ENCODE measurements around the gene GPS2. TPM values are rescaled to one million over a fixed set of nuclear protein-coding genes. Genes with fewer than 3 reads are reported as not detected.

GPS2 gene
- total RNA-seq, 4 donors from 2014 or later: 77.4 to 123 (median 87.0) TPM

DNA sequence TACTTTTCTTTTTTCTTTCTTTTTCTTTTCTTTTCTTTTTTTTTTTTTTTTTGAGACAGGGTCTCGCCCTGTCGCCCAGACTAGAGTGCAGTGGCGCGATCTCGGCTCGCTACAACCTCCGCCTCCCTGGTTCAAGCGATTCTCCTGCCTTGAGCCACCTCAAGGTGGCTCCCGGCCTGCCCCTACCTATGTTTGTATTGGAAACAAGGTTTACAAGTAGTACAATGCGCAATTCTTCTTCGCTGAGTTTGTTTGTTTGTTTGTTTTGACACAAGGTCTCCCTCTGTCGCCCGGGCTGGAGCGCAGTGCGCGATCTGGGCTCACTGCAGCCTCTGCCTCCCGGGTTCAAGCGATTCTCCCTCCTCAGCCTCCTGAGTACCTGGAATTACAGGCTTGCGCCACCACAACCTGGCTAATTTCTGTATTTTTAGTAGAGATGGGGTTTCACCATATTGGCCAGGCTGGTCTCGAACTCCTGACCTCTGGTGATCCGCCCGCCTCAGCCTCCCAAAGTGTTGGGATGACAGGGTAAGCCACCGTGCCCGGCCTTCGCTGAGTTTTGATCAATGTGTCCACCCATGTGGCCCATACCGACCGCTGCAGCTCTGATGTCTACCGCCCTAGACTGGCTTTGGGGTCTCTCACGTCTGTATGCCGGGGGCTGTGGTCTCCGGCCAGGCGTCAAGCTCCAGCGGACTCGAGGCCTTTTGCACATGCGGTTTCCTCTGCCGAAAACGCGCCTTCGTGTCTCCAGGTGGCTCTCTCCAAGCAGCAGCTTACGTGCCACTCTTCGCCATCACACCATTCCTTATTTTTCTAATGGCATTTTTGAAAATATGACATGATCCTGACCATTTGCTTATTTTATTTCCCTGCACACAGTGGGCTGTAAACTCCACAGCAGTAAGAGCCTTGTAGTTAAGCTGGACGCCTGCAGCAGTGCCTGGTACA lies 19.7 kb downstream of the GPS2 start:
- TF ChIP-seq POLR2AphosphoS5 (IDR thresholded peaks at IDR 0.05): no peak
- TF ChIP-seq EP300 (IDR thresholded peaks at IDR 0.05): no peak
- Histone ChIP-seq H3K4me1 (peaks cover 57% of the 10 kb centered on the region), H3K36me3 (no peaks in the 10 kb centered on the region), H3K27me3 (peaks cover 44% of the 10 kb centered on the region), H3K9me3 (no peaks in the 10 kb centered on the region), H3K4me3 (peak overlapping the region; percentile 46), H3K27ac (peak overlapping the region; percentile 76)
- no peak for DNase-seq (ENCODE audit: low spot score in 2 of 2)
- 47% methylated on average over 38 of the region's 42 CpGs for WGBS

DNA sequence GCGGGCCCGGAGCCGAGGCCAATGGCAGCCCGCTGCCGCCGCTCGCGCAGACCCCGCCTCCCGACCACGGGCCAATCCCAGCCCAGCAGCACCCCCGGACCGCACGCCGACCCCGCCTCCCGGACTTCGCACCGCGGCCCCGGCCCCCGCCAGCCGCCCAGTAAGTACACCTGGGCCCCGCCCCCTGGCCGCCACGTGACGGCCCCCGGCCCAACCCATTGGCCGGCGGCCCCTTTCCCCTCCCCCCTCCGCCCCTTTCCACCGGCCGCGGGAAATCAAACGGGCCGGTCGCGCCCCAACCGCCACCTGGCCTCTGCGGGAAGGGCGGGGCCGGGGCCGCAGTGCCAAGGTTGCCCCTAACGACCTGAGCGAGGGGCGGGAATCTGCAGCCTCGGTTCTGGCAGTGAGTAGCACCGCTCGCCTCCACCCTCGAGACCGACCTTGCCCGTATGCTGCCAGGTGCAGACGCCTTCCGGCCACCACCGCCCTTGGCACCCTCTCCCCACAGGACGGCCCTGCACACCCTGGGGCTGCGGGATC lies 20.5 kb downstream of the GPS2 start, which contains the start of gene YBX2:
YBX2 (minus strand) TSS at position 26 of the 540 bp plus-strand sequence. CDS start 139 bp downstream, outside the sequence.
- 2% methylated on average over 33 of the region's 57 CpGs for whole genome bisulfite sequencing
- Histone ChIP-seq H3K4me1 (peaks cover 57% of the 10 kb centered on the region), H3K36me3 (no peaks in the 10 kb centered on the region), H3K27ac (peak within 1 kb of the TSS; percentile 76), H3K27me3 (peaks cover 52% of the 10 kb centered on the region), H3K9me3 (no peaks in the 10 kb centered on the region), H3K4me3 (peak within 1 kb of the TSS; percentile 46)
- no peak for DNase-seq (ENCODE audit: low spot score in 2 of 2)
- no peak for TF ChIP-seq POLR2AphosphoS5 (IDR thresholded peaks at IDR 0.05)
- TF ChIP-seq EP300 (IDR thresholded peaks at IDR 0.05): no peak
- TF ChIP-seq, protein P1, sequence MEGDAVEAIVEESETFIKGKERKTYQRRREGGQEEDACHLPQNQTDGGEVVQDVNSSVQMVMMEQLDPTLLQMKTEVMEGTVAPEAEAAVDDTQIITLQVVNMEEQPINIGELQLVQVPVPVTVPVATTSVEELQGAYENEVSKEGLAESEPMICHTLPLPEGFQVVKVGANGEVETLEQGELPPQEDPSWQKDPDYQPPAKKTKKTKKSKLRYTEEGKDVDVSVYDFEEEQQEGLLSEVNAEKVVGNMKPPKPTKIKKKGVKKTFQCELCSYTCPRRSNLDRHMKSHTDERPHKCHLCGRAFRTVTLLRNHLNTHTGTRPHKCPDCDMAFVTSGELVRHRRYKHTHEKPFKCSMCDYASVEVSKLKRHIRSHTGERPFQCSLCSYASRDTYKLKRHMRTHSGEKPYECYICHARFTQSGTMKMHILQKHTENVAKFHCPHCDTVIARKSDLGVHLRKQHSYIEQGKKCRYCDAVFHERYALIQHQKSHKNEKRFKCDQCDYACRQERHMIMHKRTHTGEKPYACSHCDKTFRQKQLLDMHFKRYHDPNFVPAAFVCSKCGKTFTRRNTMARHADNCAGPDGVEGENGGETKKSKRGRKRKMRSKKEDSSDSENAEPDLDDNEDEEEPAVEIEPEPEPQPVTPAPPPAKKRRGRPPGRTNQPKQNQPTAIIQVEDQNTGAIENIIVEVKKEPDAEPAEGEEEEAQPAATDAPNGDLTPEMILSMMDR (IDR thresholded peaks at IDR 0.05): no peak
- TF ChIP-seq POLR2A (IDR thresholded peaks at IDR 0.05): no peak

DNA sequence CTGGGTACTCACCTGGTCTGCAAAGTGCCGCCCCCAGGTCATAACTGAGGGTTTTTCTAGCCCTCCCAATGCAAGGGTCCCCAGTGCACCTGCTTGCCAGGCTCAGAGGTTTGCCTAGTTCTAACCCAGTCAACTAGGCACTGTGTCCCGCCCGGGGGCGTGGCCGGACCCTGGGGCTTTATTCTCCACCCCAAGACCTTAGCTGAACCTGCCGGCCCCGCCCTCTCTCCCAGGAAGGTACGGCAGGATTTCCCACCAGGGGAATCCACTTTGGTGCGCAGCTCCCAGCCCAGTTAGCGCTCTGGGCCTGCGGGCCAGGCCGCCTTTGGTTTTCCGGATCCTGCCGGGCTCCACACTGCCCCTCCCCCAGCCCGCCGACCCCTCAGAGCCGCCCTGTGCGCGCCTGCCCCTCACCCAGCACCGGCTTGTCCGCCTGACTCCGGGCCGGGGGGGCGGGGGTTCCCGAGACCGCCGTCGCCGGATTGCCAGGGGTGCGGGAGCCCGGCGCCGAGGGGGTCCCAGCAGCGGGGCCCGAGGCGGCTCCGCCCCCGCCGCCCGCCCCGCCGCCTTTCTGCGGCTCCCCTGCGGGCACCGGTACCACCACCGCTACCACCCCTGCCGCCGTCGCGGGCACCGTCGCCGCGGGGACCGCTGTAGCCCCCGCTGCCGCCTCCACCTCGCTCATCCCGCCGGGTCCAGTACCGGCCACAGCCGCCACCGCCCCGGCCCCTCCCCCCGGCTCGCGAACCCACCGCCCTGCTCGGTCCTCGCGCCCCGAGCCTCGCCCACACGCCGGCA lies 21.1 kb downstream of the GPS2 start:
- peaks cover 57% of the 10 kb centered on the region for H3K4me1 ChIP-seq
- WGBS: 6% methylated on average over 40 of the region's 75 CpGs
- DNase-seq (ENCODE audit: low spot score in 2 of 2): no peak
- H3K27ac ChIP-seq: peak overlapping the region; percentile 76
- H3K36me3 ChIP-seq: no peaks in the 10 kb centered on the region
- H3K4me3 ChIP-seq: peak overlapping the region; percentile 46
- TF ChIP-seq, protein P1 (IDR thresholded peaks at IDR 0.05): no peak
- TF ChIP-seq EP300 (IDR thresholded peaks at IDR 0.05): no peak
- TF ChIP-seq POLR2AphosphoS5 (IDR thresholded peaks at IDR 0.05): no peak
- no peaks in the 10 kb centered on the region for H3K9me3 ChIP-seq
- H3K27me3 ChIP-seq: peaks cover 59% of the 10 kb centered on the region

DNA sequence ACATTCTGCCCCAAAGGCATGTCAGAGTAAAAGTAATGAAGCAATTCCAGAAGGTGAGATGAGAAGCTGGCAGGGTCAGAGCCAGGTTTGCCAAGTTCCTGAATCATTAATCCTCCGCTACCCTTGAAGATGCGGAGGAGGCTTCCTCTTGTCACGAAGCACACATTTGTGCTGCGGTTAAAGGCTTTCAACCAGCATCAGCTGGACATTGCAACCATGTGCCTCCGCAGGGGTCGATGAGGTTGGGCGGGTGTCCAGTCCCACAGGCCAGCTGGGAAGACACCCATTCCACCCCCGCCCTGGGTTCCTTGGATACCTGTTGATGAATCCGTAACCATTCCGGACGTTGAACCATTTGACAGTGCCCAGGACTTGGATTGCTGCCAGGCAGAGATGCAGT lies 22.0 kb downstream of the GPS2 start:
- peaks cover 67% of the 10 kb centered on the region for H3K27me3 ChIP-seq
- no peak for TF ChIP-seq POLR2A (IDR thresholded peaks at IDR 0.05)
- TF ChIP-seq POLR2AphosphoS5 (IDR thresholded peaks at IDR 0.05): peak in 1 of 3 donors; percentile 13
- peak overlapping the region; percentile 76 for H3K27ac ChIP-seq
- H3K4me3 ChIP-seq: no peak overlapping the region
- H3K9me3 ChIP-seq: no peaks in the 10 kb centered on the region
- H3K4me1 ChIP-seq: peaks cover 57% of the 10 kb centered on the region
- no peak for DNase-seq (ENCODE audit: low spot score in 2 of 2)
- no peaks in the 10 kb centered on the region for H3K36me3 ChIP-seq
- WGBS: 68% methylated on average over 8 of the region's 11 CpGs

DNA sequence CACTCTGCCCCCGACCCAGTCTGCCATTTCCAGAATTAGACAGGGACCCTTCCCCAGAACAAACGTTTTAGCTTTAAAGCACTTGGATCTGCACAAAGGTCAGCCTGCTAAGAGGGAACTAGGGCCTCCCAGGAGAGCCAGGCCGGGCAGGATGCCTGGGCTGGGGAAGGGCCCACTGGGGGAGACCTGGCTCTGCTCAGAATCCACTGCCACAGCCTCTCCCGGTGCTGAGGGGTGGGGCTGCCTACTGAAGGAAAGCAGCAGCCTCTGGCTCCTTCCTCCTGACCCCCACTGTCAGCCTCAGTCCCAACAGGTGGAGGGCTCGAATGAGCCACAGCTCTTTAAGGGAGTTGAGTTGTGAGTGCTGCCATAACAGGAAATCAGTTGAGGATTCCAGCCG lies 22.4 kb downstream of the GPS2 start:
- Histone ChIP-seq H3K9me3 (no peaks in the 10 kb centered on the region), H3K4me1 (peaks cover 57% of the 10 kb centered on the region), H3K36me3 (no peaks in the 10 kb centered on the region), H3K4me3 (no peak overlapping the region), H3K27ac (peak overlapping the region; percentile 47), H3K27me3 (peaks cover 67% of the 10 kb centered on the region)
- WGBS: 23% methylated on average over 6 of the region's 6 CpGs
- no peak for DNase-seq (ENCODE audit: low spot score in 2 of 2)
- TF ChIP-seq POLR2AphosphoS5 (IDR thresholded peaks at IDR 0.05): no peak

DNA sequence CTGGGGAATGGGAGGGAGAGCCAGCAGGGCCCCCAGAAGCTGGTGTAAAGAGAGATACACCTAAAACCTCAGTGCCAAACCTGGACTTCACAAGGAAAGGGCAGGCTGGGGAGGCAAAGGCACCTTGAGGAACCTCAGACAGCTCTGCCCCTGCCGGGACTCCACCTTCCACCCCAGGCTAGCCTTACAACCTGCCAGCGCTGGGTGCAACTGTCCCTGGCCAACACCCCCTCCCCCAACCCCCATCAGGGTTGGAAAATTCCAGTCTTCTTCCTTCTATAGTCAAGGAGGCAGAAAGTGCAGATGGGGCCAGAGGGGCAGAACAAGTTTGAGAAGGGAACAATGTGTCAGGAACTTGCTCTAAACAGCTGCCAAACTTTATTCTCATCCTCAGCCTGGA lies 23.0 kb downstream of the GPS2 start:
- H3K9me3 ChIP-seq: no peaks in the 10 kb centered on the region
- H3K27ac ChIP-seq: peak overlapping the region; percentile 47
- no peaks in the 10 kb centered on the region for H3K36me3 ChIP-seq
- H3K4me3 ChIP-seq: no peak overlapping the region
- peaks cover 57% of the 10 kb centered on the region for H3K4me1 ChIP-seq
- peaks cover 70% of the 10 kb centered on the region for H3K27me3 ChIP-seq
- DNase-seq (ENCODE audit: low spot score in 2 of 2): no peak
- 34% methylated on average over 2 of the region's 2 CpGs for WGBS
- no peak for TF ChIP-seq POLR2AphosphoS5 (IDR thresholded peaks at IDR 0.05)
- TF ChIP-seq, protein P1 (IDR thresholded peaks at IDR 0.05): no peak
- TF ChIP-seq EP300 (IDR thresholded peaks at IDR 0.05): no peak
- no peak for TF ChIP-seq POLR2A (IDR thresholded peaks at IDR 0.05)
